NCI-H345 (cell line): ENCODE results near the gene SEC31A.
"Not testable (repeated sequence)": the region's sequence is repeated elsewhere in the genome, so short reads cannot be mapped to it uniquely, and the experiment has no call there.

Experiments
- DNase-seq: peaks from one replicate; lab custom pipeline; 2025; lab: John Stamatoyannopoulos, UW

Gene SEC31A

DNA sequence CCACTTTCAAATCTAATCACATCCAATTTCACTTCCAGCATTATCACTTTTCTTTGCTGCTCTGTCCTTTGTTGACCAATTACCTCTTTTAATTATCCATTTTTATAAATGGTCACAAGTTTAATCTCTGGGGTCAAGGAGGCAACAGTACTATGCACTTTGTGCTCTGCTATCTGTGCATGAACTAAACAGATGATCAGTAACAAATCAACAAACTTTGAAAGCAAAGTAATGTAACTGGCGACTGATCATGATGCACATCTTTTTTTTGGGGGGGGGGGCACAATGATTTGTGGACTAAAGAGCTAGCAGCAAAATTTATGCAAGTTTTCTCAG, 1.5 kb upstream of the SEC31A start:
- no peak for DNase-seq

DNA sequence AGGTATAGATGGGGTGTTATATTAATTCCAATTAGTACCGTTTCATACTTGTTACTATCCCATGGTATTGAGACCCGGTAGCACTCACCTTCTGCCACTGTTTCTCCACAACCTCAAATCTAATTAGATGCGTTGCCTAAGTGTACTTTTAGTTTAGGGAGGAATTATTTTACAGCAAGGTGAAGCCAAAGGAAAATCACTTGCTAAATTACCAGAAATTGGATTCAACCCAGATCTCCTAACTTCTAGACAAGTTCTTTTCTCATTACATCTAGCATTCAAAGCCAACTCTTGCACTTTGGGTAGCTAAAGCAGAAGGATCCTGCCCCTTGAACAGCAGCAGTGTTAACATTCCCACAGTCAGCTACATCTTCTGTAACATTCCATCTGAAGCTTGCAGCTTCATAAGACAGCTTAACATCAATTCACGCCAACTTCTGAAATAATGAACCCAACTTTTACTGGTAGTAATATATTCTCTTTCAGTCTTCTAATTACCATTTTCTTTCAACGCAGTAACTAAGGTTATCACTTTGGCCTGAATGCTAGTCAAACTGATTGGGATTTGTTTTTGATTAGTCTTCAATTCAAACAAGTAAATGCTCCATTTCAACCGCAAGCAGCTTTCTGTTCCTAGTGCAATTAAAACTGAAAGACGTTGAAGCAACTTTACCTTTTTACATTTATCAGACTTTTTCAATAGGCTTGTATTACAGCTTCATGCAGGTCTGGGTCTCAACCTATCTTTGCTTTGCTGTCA, 934 bp upstream of the SEC31A start:
- no peak for DNase-seq

DNA sequence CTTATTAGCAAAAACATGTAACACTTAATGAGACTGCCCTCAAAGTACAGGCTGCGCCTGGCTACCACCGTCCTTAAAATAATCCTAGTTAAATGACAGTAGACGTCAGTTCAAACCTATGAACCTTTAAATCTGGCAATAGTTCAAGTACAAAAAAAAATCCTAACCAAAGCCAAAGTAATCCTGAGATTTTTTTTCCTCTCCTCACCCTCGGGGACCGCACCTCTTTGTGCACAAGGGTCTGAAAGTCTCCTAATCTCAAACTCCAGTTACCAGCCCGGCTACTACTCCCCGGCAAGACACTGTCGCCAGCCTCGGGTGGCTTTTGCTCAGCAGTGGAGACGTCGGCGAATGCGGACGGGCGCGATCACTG, 439 bp downstream of the SEC31A start:
- no peak for DNase-seq

DNA sequence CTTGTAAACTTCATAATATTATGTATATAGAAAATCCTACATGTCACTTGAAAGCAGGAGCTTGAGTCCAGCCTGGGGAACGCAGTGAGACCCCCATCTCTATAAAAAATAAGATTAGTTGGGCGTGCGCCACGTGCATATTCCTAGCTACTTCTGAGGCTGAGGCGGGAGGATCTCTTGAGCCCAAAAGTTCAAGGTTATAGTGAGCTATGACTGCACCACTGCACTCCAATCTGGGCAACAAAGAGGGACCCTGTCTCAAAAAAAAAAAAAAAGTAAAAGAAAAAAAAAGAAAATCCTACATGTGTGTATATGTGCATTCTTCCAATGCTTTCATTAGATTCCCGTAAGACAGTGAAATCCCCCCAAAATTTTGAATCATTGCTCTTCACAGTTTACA, 1.7 kb downstream of the SEC31A start:
- no peak for DNase-seq

DNA sequence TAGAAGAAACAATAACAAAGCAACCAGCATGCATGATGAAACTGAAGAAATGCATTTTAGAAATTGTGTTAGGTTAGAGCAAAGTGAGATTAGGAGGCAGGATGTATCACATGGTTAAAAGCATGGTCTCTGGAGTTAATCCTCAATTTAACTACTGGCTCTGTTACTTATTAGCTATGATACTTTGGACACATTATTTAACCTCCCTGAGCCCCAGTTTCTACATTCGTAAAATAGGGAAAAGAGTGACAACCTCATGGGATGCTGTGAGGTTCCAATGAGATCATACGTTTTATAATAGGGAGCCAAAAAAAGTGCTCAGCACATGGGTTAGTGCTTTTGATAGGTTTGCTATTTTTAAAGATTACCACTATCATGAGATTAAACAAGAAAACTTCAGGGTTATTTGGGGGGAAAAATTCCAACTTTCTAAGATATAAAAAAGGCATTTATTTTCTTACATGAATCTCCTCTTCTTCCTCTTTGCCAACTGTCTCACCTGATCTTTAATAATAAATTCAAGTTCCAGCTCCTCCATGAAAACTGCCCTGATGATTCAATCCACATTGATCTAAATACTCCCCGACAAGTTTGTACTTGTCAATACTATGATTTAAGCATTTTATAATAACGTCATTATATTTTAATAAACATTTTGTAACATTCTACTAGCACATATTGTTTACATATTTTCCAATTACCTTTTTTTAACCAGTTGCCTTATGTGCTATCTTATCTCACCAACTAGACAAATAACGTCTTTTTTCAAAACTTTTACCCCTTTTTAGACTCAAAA, 4.6 kb downstream of the SEC31A start:
- DNase-seq, result no peak

DNA sequence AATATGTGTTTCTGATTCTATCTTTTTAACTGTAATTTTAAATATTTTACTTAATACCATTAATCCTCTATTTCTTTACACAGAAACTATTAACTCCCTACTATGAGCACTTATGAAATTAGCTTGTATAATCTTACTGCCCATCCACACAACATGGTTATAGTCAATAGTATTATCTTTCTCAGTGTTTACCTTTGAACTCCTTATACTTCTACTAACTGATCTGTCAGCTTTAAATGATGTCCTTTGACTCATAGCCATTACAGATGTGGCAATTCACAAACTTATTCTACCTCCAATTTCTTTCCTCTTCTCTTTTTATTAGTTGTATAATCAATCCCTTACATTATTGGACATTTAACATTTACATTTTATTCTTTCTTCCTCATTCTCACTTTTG, 5.5 kb downstream of the SEC31A start:
- DNase-seq, result no peak

DNA sequence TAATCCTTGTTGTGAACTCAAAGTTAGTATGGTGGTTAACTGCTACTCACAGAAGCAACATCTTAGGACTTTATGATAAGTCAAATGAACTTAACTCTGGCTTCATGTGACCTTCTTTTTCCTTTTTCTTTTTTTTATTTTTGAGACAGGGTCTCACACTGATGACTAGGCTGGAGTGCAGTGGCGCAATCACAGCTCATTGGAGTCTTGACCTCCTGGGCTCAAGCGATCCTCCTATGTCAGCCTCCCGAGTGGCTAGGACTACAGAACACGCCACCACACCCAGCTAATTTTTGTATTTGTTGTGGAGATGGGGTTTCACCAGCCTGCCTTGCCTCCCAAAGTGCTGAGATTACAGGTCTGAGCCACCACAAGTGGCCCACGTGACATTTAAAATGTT, 22.4 kb downstream of the SEC31A start:
- no peak for DNase-seq

DNA sequence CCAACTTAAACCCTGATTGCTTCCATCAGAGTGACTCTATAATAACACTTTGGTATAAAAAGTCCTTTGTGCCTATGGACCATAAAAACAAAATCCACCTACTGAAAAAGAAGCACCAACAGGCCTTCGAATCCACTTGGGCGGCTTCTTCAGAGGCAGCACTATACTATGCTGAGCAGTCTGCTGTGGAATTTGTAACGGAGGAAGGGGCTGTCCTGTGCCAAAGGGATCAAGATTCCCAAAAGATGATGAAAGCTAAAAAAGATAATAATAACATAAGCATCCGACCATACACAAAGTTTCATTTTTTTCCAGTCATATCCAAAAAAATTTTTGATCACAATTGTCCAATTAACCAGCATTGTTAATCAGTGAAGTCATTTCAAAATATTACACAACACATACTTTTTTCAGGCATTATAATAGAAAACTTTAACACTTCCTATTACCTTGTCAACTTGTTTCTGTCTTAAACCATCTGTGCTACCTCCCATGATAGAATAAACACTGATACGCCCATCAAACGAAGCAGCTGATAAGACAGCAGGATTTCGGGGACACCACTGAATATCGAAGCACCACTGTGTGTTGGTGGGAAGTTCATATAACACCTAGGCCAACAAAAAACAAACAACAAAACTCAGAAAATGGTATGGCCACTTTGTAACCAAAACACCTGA, 24.1 kb downstream of the SEC31A start:
- DNase-seq, result no peak

DNA sequence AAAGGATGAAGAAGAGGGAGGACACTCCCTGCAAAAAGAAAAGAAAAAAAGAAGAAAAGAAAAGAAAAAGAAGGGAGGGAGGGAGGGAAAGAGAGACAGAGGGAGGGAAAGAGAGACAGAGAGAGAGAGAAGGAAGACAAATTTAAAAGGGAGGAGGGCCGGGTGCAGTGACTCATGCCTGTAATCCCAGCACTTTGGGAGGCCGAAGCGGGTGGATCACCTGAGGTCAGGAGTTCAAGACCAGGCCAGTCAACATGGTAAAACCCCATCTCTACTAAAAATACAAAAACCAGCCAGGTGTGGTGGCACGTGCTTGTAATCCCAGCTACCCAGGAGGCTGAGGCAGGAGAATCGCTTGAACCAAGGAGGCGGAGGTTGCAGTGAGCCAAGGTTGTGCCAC, 24.9 kb downstream of the SEC31A start:
- not testable (repeated sequence) for DNase-seq

DNA sequence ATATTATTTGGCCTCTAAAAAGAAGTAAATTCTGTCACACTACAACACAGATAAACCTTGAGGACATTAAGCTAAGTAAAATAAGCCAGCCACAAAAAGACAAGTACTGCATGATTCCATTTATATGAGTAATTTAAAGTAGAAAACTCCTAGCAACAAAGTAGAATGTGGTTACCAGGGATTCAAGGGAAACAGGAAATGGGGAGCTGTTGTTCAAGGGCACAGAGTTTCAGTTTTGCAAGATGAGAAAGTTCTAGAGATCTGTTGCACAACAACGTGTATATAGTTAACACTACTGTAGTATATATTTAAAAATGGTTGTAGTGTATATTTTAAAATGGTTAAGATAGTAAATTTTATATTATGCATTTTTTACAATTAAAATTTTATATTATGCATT, 25.4 kb downstream of the SEC31A start:
- DNase-seq, result no peak

DNA sequence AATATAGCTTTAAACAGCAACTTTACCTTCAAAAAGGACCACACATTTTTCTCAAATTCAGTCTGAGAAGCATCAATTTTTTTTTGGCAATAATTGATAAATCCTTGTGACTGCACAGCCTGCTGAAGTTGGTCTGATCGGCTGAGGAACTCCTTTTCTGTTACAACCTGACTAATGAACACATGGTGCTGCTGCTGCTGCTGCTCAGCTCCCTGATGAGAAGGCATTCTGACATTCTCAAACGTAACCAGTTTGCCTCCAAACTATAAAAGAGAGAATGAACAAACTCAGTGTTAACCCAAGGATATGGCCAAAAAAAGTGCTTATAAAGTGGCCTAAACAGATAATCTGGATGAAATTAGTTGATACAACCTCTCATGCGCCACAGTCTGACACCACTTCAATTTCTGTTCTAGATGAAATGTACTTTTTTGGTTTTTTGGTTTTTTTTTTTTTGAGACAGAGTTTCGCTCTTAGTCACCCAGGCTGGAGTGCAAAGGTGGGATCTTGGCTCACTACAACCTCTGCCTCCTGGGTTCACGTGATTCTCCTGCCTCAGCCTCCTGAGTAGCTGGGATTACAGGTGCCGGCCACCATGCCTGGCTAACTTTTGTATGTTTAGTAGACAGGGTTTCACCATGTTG, 26.5 kb downstream of the SEC31A start:
- no peak for DNase-seq

DNA sequence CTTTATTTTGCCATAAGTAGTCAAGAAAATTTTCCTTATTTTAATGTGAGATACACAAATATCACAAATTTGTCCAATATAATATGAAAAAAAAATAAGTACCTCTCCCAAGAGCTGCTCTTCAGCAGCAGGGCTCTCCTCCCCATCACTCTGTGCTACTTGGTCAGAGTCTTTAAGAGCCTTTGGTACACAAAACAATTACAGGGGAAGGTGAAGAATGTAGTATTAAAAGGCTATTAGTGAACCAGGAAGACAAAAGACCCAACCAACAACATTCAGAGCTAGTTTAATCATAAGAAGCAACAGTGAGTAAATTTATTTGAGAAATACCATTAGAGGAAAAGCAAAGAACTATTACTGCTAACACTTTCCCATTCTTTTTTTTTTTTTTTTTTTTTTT, 29.4 kb downstream of the SEC31A start:
- DNase-seq, result no peak

DNA sequence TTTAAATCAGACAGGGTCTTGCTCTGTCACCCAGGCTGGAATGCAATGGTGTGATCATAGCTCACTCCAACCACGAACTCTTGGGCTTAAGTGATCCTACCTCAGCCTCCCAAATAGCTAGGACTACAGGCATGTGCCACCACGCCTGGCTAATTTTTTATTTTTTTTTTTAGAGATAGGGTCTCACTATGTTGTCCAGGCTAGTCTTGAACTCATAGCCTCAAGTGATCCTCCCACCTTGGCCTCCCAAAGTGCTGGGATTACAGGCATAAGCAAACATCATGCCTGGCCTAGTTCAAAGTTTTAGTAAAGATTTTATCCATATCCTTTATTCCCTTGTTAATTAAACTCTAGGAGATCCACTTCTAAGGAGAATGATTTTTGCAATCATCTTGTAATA, 30.5 kb downstream of the SEC31A start:
- not testable (repeated sequence) for DNase-seq

DNA sequence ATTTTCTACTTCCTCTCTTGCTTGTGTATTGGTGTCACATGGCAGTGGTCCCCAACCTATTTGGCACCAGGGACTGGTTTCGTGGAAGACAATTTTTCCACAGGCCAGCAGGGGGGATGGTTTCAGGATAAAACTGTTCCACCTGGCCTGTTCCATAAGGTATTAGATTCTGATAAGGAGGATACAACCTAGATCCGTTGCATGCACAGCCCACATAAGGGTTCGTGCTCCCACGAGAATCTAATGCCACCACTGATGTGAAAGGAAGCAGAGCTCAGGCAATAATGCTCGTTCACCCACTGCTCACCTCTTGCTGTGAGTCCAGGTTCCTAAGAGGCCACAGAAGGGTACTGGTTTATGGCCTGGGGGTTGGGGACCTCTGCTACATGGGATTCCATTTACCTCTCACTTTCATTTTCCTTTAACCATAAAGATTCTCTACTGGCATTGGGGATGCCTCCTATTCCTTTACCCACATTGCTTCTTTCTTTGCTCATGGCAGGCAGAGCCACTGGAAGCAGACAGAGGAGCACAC, 38.1 kb downstream of the SEC31A start:
- no peak for DNase-seq

DNA sequence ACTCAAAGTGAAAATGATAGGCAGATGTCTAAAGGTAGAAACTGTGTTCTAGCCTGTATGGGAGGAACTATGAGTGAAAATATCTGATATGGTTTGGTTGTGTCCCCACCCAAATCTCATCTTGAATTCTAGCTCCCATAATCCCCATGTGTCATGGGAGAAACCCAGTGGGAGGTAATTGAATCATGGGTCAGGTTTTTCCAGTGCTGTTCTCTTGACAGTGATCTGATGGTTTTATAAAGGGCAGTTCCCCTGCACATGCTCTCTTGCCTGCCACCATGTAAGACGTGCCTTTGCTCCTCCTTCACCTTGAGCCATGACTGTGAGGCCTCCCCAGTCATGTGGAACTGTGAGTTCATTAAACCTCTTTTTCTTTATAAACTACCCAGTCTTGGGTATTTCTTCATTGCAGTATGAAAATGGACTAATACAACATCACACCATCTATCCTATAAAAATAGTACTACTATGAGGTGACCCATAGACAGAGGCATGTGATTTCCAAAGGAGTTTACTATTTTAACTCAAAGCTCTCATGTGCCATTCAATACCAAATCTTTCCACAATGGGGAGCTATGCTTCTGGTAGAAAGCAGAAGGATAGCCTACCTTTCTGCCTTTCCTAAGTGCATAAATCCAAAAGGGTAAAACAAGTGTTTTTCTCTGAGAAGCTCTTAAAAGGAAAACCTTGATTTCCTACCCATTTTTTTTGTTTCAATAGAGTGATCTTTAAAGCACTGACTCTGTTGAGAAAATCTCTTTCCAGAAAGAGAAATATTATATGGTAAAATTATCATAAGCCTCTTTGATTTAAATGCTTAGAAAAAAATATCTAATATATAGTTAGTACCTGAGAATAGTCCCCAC, 38.8 kb downstream of the SEC31A start:
- DNase-seq, result no peak

DNA sequence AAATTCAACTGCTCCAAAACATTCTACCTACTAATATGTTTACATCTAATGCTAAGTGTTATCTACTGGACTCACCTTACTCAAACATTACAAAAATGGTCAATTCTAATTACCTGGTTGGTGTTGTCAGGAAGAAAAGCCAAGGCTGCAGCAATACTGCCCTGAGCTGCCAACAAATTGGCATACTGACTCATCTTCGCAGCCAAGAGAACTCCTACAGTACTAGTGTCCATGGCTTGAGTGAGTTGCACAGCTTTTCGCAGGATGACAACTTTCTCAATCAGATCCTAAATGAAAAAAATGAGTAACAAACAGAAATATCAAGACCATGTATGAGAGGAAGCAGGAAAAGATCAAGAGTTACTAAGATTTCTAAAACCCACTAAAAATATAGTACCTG, 39.6 kb downstream of the SEC31A start:
- no peak for DNase-seq

DNA sequence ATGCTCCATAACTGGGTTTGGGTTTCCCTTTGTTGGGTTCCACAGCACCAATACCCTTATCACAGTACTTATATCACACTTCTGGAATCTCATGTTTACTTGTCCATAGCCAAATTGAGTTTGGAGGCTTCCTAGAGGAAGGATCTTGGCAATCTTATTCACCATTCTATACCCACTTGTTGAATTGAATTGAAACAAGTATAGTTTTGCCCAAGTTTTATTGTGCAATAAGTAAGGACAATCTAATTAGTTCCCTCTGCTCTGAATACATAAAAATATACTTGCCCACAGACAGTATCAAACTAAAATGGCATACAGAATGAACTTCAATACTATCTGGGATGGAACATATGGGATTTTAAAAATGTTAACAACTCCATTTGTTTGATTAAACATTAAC, 40.3 kb downstream of the SEC31A start:
- no peak for DNase-seq

DNA sequence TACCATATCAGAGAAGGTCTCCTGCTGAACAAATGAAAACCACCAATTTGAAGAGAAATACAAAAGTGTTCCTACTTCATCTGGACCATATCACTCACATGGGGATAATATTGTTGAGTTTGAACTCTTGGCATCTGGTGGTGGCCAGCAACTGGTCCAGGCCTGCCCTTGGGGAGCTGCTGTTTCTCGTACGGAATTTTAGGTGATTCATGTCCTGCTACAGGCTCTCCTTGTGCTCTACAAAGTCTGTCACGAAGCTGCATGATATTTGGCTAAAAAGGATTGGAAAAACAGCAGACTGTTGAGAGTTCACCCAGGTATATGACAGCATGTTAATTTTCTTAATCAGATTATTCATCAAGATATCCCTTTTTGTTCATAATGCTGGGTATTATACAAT, 42.2 kb downstream of the SEC31A start:
- DNase-seq, result no peak

DNA sequence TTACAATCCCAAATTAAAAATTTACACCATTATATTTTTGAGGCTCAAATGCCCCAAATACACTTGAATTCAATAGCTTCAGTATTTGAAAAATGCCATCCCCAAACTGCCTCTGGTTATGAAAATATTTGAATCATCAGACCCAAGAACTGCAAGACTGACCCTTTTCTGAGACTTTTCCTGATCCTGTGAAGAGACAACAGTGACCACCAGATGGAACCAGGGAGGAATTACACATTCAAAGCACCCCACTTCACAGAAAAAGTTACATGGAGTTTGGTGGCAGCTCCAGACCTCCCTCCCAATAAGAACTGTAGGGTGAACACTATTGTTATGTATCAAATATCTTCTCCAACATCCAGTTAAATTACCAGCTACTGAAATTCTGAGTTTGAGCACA, 48.4 kb downstream of the SEC31A start:
- no peak for DNase-seq

DNA sequence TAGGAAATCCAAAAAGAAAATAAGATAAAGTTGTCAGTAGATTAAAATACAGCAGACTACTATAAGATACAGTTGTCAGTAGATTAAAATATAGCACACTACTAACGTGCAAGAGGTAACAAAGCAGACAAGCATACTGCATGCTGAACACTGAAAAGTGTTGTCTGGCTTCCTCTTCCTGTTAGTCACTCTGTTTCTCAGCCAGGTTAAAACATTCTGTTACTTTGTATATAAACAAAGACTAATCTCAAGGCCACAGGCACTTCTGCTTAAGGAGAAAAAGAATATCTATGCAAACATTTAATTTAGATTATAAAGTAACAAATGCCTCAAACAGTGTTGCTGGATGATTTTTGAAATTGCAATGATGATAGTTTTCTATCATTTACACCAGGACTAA, 51.3 kb downstream of the SEC31A start:
- no peak for DNase-seq

DNA sequence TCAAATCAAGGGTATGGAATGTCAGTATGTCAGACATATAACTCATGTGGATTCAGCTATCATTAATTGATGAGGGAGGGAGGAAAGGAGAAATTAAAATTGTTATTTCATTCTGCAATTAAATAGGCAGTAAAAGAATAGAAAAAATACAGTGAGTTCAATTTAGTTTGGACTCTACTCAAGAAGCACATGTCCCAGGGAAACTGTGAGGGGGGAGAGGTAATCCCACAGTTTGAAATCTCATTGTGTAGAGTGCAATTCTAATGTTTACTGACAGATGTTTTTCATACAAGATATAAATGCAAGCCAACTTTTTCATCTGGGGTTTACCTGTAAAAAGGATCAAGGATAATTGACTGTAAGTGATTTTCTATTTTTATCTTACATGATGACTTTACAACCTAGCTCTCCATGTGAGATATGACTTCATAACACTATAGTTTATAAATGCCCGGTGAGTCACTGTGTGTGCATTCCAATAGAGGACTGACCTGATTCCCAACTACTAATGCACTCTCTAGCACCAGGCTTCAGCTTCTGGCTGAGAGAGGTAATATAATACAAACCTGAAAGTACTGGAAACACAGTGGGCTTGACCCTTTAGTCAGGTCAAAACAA, 57.1 kb downstream of the SEC31A start:
- DNase-seq, result no peak
